IPS DF 4.7 (cell line): Measurements from ENCODE around the gene LRIG1.

Experiments
- DNase-seq: peaks from one replicate; pipeline ENCODE4 v3.0.0-alpha.2; 2013; ENCODE audit warnings: low spot score; ENCODE audit errors: extremely low read depth

LRIG1 gene

GRCh38 chr3:66443118-66443803 is 57.6 kb downstream of the LRIG1 start:
- no peak for DNase-seq

DNA sequence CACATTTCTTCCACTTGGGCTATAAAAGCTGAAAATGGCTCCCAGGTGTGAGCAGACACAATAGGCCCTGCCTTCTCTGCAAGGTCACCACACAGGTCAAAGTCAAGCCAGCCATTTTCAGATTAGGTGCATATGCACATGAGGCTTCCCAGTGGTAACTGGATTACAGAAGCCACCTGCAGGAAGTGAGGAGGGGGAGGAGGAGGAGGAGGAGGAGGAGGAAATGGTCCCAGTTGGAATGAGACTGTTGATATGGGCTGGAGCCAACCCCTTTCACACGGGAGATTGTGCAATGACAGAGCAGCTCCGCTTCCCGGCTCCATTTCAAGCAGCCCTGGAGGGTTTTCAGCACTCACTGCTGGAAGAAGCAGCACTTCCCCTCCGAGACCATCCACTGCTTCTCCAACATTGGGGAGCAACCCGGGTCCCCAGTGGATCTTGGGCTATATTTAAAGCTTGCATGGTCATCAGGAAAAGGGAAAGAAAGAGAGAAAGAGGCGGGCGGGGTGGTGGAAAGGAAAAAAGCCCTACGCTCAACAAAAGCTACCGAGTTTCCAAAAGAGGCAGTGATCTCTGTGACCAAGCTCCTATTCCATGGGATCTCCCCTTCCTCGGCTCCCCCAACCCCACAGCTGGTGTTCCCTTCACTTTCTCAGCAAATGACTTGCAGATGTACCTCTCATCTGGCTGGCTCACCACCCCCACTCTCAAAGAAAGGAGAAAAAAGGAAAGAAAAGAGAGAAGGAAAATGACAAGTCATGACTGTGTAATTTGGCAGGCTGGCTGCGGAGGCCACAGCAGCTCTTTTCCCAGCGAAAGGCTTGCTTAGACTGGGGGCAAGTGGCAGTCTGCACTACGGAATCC is 58.3 kb downstream of the LRIG1 start:
- DNase-seq: peak; percentile 93

- no peak for DNase-seq
These were observed 59.1 kb downstream of the LRIG1 start for GRCh38 chr3:66441692-66442091.

- no peak for DNase-seq
These were observed 59.7 kb downstream of the LRIG1 start for GRCh38 chr3:66441129-66441528.

GRCh38 chr3:66439666-66440344 is 61.0 kb downstream of the LRIG1 start:
- no peak for DNase-seq

DNA sequence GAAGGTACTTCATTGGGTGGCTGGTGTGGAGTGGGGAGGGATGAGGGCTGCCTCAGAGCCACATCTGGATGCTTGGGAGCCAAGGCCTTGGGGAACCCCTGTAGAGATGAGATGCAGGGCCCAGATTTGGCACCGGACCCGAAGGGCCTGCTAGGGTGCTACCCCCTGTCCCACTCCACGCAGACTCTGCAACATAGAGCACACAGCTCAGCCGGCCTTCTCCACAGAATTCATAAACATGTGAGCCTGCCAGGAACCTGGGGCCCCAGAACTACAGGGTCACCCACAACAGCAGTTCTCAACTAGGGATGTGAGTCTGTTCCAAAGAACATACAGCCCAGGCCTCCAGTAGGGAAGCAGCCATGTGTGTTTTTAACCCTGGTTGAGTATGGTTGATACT is 62.8 kb downstream of the LRIG1 start:
- DNase-seq: no peak

- DNase-seq: no peak
These were observed 63.4 kb downstream of the LRIG1 start for GRCh38 chr3:66437341-66437929.

GRCh38 chr3:66435989-66436388 is 64.8 kb downstream of the LRIG1 start:
- DNase-seq: no peak

DNA sequence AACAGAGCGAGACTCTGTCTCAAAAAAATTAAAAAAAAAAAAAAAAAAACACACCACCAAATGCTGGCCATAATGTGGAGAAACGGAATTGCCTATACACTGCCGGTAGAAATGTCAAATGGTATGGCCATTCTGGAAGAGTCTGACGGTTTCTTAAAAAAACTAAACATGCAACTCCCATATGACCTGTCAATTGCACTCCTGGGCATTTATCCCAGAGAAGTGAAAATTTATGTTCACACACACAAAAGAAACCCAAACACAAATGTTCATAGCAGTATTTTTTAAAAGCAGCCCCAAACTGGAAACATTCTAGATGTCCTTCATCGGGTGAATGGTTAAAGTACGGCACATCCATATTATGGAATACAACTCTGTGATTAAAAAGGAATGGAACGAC is 66.1 kb downstream of the LRIG1 start:
- DNase-seq: no peak

DNA sequence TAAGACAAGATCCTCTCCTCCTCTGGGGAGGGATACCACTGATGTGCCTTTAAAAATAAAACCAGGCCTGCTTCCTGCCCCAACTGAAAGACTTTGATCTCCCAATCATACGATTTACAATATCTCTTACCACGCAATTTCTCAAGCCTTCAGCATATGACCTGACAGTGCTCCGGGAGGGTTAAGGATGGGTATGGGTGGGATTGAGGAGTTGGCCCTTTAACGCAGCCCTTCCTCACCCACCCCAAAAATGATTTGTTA is 67.4 kb downstream of the LRIG1 start:
- DNase-seq: no peak

- DNase-seq: no peak
These were observed 67.9 kb downstream of the LRIG1 start for GRCh38 chr3:66432767-66433521.

DNA sequence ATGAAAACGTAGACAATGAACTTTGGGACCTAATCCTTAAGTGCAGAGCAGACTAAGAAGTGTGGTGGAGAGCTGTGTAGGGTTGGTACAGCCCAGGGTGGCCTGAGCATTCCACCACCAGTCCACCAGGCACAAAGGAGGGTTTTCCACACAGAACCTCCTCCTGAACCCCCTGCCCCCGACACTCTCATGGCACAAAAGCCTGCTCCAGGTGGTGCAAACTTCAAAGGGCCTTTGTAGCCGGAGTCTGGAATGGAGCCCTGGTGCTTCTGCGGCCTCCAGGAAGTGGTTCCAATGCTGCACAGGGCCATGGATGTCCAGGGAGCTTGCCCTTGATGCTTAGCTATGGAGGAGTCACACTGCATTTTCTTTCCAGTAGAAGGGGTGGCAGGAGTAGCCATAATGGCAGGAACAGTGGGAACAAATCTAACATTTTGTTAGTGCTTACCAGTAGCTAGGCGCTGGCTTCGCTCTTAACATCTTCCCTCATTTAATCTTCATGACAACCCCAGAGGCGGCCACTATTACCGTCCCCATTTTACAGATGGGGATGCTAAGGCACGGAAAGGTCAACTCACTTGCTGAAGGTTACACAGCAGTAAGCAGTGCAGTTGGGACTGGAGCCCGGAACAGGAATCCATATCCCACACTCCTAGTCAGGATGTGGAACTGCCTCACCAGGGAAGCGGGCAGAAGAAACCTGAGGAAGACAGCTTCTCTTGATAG is 68.6 kb downstream of the LRIG1 start:
- no peak for DNase-seq

DNA sequence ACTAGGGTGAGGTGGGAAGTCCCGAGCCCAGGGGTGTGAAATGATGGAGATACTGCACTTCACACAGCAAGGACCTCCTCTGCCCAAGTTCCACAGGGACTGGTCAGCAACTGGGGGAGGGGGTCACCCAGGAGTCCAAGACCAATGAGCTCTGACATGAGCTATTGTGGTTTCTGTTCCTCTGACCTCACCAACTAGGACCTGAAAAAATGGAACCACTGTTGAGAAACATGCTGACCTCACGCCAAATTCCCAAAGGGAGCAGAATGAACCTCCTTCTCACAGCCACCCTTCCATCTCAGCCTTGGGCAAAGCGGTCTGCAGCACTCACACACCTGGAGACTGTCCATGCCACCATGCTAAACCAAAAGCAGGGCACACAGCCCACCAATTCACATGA is 69.3 kb downstream of the LRIG1 start:
- no peak for DNase-seq

GRCh38 chr3:66430876-66431275 is 69.9 kb downstream of the LRIG1 start:
- no peak for DNase-seq

- DNase-seq: no peak
These were observed 72.1 kb downstream of the LRIG1 start for GRCh38 chr3:66428733-66429132.

- no peak for DNase-seq
These were observed 72.8 kb downstream of the LRIG1 start for GRCh38 chr3:66427951-66428474.

DNA sequence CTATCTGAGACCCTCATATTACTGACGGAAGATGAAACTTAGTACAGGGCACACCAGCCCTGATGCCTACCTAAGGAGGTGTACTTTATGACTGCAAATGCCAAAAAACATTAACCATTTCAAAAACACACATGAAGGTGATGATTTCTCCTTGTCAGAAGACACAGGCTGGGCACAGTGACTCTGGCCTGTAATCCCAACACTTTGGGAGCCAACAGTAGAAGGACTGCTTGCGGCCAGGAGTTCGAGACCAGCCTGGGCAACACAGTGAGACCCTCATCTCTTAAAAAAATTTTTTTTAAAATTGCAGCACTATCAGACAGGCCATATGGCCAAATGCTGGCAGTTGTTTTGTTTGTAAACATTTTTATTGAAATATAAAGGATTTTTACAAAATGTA is 73.5 kb downstream of the LRIG1 start:
- no peak for DNase-seq

DNA sequence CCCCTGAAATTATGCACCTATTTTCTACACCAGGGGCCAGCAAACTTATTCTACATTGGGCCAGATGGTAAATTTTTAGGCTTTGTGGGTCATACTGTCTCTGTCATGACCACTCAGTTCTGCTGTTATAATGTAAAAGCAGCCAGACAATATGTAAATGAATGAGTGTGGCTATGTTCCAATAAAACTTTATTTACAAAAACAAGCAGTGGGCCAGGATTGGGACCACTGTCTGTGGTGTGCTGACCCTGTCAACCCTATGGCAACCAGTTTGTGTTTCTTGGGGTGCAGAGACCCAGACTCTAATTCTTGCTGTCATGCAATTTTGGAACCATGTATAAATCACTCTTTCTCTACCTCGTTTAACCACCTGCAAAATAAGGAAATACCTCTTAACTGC is 74.7 kb downstream of the LRIG1 start:
- DNase-seq: no peak

DNA sequence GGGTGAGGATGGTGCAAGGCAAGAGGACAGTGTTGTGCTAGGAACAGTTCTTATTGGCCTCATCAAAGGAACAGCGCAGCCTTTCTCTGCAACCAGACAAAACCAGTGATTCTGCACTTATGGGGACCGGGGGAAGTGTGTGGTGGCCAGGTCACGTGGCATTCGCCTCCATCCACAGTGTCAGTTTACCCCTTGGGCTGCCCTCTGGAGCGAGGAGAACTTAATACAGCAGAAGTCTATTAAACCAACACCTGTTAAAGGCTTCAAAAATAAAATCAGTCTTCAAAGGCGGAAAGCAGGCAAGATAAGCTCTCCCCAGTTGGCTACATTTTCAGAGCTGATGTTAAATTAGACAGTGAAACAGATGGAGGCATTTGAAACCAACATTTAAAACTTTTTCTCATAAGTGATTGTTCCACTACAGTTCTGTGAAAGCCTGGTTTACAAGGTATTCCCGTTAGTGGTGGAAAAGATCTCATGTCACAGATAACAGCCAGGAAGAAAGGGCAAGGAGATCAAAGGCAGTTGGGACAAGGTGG is 75.2 kb downstream of the LRIG1 start:
- no peak for DNase-seq

- no peak for DNase-seq
These were observed 75.8 kb downstream of the LRIG1 start for GRCh38 chr3:66425032-66425431.
